ENCODE measurements around the gene SLC22A13. TPM values are rescaled to one million over a fixed set of nuclear protein-coding genes. Genes with fewer than 3 reads are reported as not detected.
"Not testable (repeated sequence)": the region's sequence is repeated elsewhere in the genome, so short reads cannot be mapped to it uniquely, and the experiment has no call there.

The SLC22A13 gene
- total RNA-seq, 1 donor from 2014 or later: 0.21 TPM

- no peaks in the 10 kb centered on the region for H3F3A ChIP-seq (ENCODE audit: low read depth)
- H3K9me3 ChIP-seq (ENCODE audit: low read depth): no peaks in the 10 kb centered on the region
- no peak overlapping the region for H2AFZ ChIP-seq (replicated peaks)
- no peak overlapping the region for H3K4me3 Mint-ChIP-seq
- no peak overlapping the region for H3K27ac ChIP-seq
- no peak overlapping the region for H3K27ac Mint-ChIP-seq
- peaks cover 20% of the 10 kb centered on the region for H3K36me3 ChIP-seq
- H3K27me3 Mint-ChIP-seq (ENCODE audit: insufficient read depth, low read depth): no peaks in the 10 kb centered on the region
- peaks cover 11% of the 10 kb centered on the region for H3K9me3 Mint-ChIP-seq
- no peak for DNase-seq (ENCODE audit: low spot score)
- H3K79me2 ChIP-seq (ENCODE audit: low read depth): no peaks in the 10 kb centered on the region
- peaks cover 55% of the 10 kb centered on the region for H3K36me3 Mint-ChIP-seq
- H4K20me1 ChIP-seq (ENCODE audit: low read depth): no peaks in the 10 kb centered on the region
- H3K4me1 ChIP-seq: no peaks in the 10 kb centered on the region
- TF ChIP-seq EZH2phosphoT487 (IDR thresholded peaks at IDR 0.05) (no peak), CTCF (IDR thresholded peaks at IDR 0.05) (no peak), EZH2 (IDR thresholded peaks at IDR 0.05) (no peak)
- no peaks in the 10 kb centered on the region for H3K4me1 Mint-ChIP-seq
- H3K27me3 ChIP-seq: no peaks in the 10 kb centered on the region
- no peak overlapping the region for H3K4me3 ChIP-seq
- no peak overlapping the region for H3K4me2 ChIP-seq
- no peak overlapping the region for H3K9ac ChIP-seq
These were observed 30.1 kb upstream of the SLC22A13 start for GRCh38 chr3:38235466-38235865.

GRCh38 chr3:38238416-38239008 is 27.1 kb upstream of the SLC22A13 start:
- Histone ChIP-seq H3K9ac (no peak overlapping the region), H3K27me3 (no peaks in the 10 kb centered on the region), H3K36me3 (peaks cover 20% of the 10 kb centered on the region), H3K4me2 (no peak overlapping the region), H4K20me1 (ENCODE audit: low read depth) (no peaks in the 10 kb centered on the region), H3K9me3 (ENCODE audit: low read depth) (no peaks in the 10 kb centered on the region), H3K27ac (no peak overlapping the region), H3K4me3 (no peak overlapping the region), H3K4me1 (no peaks in the 10 kb centered on the region), H3K79me2 (ENCODE audit: low read depth) (no peaks in the 10 kb centered on the region), H2AFZ (replicated peaks) (no peak overlapping the region), H3F3A (ENCODE audit: low read depth) (no peaks in the 10 kb centered on the region)
- Mint-ChIP-seq H3K4me1 (no peaks in the 10 kb centered on the region), H3K27me3 (ENCODE audit: insufficient read depth, low read depth) (no peaks in the 10 kb centered on the region), H3K27ac (no peak overlapping the region), H3K9me3 (peaks cover 11% of the 10 kb centered on the region), H3K36me3 (peaks cover 45% of the 10 kb centered on the region), H3K4me3 (no peak overlapping the region)
- TF ChIP-seq CTCF (IDR thresholded peaks at IDR 0.05) (no peak), EZH2phosphoT487 (IDR thresholded peaks at IDR 0.05) (no peak), EZH2 (IDR thresholded peaks at IDR 0.05) (no peak)
- DNase-seq (ENCODE audit: low spot score): no peak

DNA sequence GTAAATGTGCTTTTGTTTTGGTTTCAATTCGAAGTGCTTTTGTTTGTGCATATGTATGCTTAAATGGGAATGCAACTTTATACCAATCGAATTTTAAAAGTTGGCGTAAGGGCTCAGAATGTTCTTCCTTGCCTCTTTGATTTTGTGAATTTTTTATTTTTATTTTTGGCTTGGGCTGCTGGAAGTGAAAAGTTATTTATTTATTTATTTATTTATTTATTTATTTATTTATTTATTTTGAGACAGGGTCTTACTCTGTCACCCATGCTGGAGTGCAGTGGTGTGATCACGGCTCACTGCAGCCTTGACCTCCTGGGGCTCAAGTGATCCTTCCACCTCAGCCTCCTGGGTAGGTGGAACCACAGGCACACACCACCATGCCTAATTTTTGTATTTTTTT is 22.8 kb upstream of the SLC22A13 start:
- not testable (repeated sequence) for H3K9ac ChIP-seq; H3K4me3 Mint-ChIP-seq; H3K4me1 ChIP-seq; H3K4me3 ChIP-seq; H3K36me3 ChIP-seq; H3K27me3 ChIP-seq; H3F3A ChIP-seq (ENCODE audit: low read depth); H2AFZ ChIP-seq (replicated peaks); H3K27me3 Mint-ChIP-seq (ENCODE audit: insufficient read depth, low read depth); H3K27ac Mint-ChIP-seq; H3K79me2 ChIP-seq (ENCODE audit: low read depth); H3K9me3 ChIP-seq (ENCODE audit: low read depth); H3K27ac ChIP-seq; H3K4me2 ChIP-seq; DNase-seq (ENCODE audit: low spot score); H4K20me1 ChIP-seq (ENCODE audit: low read depth)
- Mint-ChIP-seq H3K4me1 (peaks cover 19% of the 10 kb centered on the region), H3K9me3 (peaks cover 11% of the 10 kb centered on the region), H3K36me3 (peaks cover 31% of the 10 kb centered on the region)

GRCh38 chr3:38245930-38246329 is 19.7 kb upstream of the SLC22A13 start:
- Histone ChIP-seq H4K20me1 (ENCODE audit: low read depth) (no peaks in the 10 kb centered on the region), H3K27ac (peak overlapping the region; percentile 36), H3K4me1 (no peaks in the 10 kb centered on the region), H3K9me3 (ENCODE audit: low read depth) (no peaks in the 10 kb centered on the region), H2AFZ (replicated peaks) (no peak overlapping the region), H3F3A (ENCODE audit: low read depth) (no peaks in the 10 kb centered on the region), H3K4me3 (no peak overlapping the region), H3K79me2 (ENCODE audit: low read depth) (no peaks in the 10 kb centered on the region), H3K36me3 (peaks cover 9% of the 10 kb centered on the region), H3K27me3 (no peaks in the 10 kb centered on the region), H3K4me2 (no peak overlapping the region), H3K9ac (no peak overlapping the region)
- no peak for DNase-seq (ENCODE audit: low spot score)
- H3K27me3 Mint-ChIP-seq (ENCODE audit: insufficient read depth, low read depth): no peaks in the 10 kb centered on the region
- TF ChIP-seq EZH2phosphoT487 (IDR thresholded peaks at IDR 0.05) (no peak), CTCF (IDR thresholded peaks at IDR 0.05) (no peak), EZH2 (IDR thresholded peaks at IDR 0.05) (no peak)
- no peak overlapping the region for H3K27ac Mint-ChIP-seq
- H3K9me3 Mint-ChIP-seq: no peaks in the 10 kb centered on the region
- peaks cover 9% of the 10 kb centered on the region for H3K36me3 Mint-ChIP-seq
- no peak overlapping the region for H3K4me3 Mint-ChIP-seq
- peaks cover 20% of the 10 kb centered on the region for H3K4me1 Mint-ChIP-seq
